Neural cell (in vitro differentiated cells): ENCODE data around the gene PTN. TPM values are rescaled to one million over a fixed set of nuclear protein-coding genes. Genes with fewer than 3 reads are reported as not detected.

Experiments
- H2AFZ ChIP-seq: fragments of 200-600, 300-800 bp; sonication (generic), shearing (Covaris generic); 2 replicates; pipeline ENCODE4 v1.6.0; 2014; ENCODE audit warnings: low read depth, mild to moderate bottlenecking, antibody characterized with exemption, low read length, moderate library complexity
- H3F3A ChIP-seq: fragments of 200-600 bp; shearing (Covaris generic); 2 replicates; pipeline ENCODE4 v1.6.1; 2016; ENCODE audit warnings: mild to moderate bottlenecking, moderate library complexity, mixed read lengths, antibody characterized with exemption, low read length; ENCODE audit not compliant: insufficient read depth, poor library complexity, severe bottlenecking
- H3K27ac ChIP-seq: fragments of 200-600, 300-800 bp; sonication (generic), shearing (Covaris generic); 2 replicates; pipeline ENCODE4 v1.5.1; 2014; ENCODE audit warnings: mild to moderate bottlenecking, low read length, moderate library complexity
- H3K27me3 ChIP-seq: fragments of 300-800, 200-600 bp; sonication (generic), shearing (Covaris generic); 2 replicates; pipeline ENCODE4 v1.6.0; 2014; ENCODE audit warnings: mild to moderate bottlenecking, low read depth, low read length, moderate library complexity; ENCODE audit not compliant: insufficient read depth
- H3K36me3 ChIP-seq: fragments of 300-800, 200-600 bp; sonication (generic), shearing (Covaris generic); 2 replicates; pipeline ENCODE4 v1.5.1; 2014; ENCODE audit warnings: mild to moderate bottlenecking, antibody characterized with exemption, low read length, moderate library complexity; ENCODE audit not compliant: insufficient read depth
- H3K4me2 ChIP-seq: fragments of 300-800, 200-600 bp; sonication (generic), shearing (Covaris generic); 2 replicates; pipeline ENCODE4 v1.6.0; 2014; ENCODE audit warnings: mild to moderate bottlenecking, low read length
- H3K4me3 ChIP-seq: fragments of 300-800, 200-600 bp; sonication (generic), shearing (Covaris generic); 2 replicates; pipeline ENCODE4 v1.5.1; 2014; ENCODE audit warnings: mild to moderate bottlenecking, low read length, moderate library complexity
- H3K79me2 ChIP-seq: fragments of 200-600 bp; shearing (Covaris generic); replicated peaks from 2 replicates; pipeline ENCODE4 v1.6.0; 2014; ENCODE audit warnings: mild to moderate bottlenecking, low read length, moderate library complexity; ENCODE audit not compliant: insufficient read depth
- H3K9ac ChIP-seq: fragments of 300-800, 200-600 bp; sonication (generic), shearing (Covaris generic); 2 replicates; pipeline ENCODE4 v1.6.1; 2016; ENCODE audit warnings: mild to moderate bottlenecking, low read length, mixed read lengths
- H3K9me2 ChIP-seq: fragments of 200-600 bp; shearing (Covaris generic); 2 replicates; pipeline ENCODE4 v1.6.1; 2016; ENCODE audit warnings: mild to moderate bottlenecking, low read length, mixed read lengths; ENCODE audit not compliant: insufficient read depth
- H3K9me3 ChIP-seq: fragments of 200-600, 300-800 bp; sonication (generic), shearing (Covaris generic); 2 replicates; pipeline ENCODE4 v1.6.1; 2016; ENCODE audit warnings: mild to moderate bottlenecking, mixed run types, low read length, moderate library complexity, mixed read lengths
- H4K20me1 ChIP-seq: fragments of 200-600 bp; shearing (Covaris generic); 2 replicates; pipeline ENCODE4 v1.6.1; 2016; ENCODE audit warnings: mild to moderate bottlenecking, mixed run types; ENCODE audit not compliant: insufficient read depth
- EP300 ChIP-seq: fragments of 450-650 bp; conservative IDR thresholded peaks from 2 replicates; pipeline ENCODE4 v1.6.1; 2014; ENCODE audit warnings: antibody characterized with exemption, mild to moderate bottlenecking, moderate library complexity; ENCODE audit not compliant: poor library complexity, severe bottlenecking
- EZH2 ChIP-seq: fragments of 200-600, 300-800 bp; shearing (Covaris generic), sonication (generic); IDR thresholded peaks from 2 replicates; pipeline ENCODE4 v1.6.1; 2014; ENCODE audit warnings: antibody characterized with exemption, low read length, borderline replicate concordance, mild to moderate bottlenecking; ENCODE audit not compliant: insufficient read depth, poor library complexity, severe bottlenecking
- MXI1 ChIP-seq: fragments of 450-650 bp; conservative IDR thresholded peaks from 2 replicates; pipeline ENCODE4 v1.6.1; 2014; ENCODE audit warnings: antibody characterized with exemption, mild to moderate bottlenecking; ENCODE audit not compliant: poor library complexity, severe bottlenecking
- POLR2AphosphoS5 ChIP-seq: IDR thresholded peaks from 2 replicates; pipeline ENCODE4 v1.6.1; 2012
- RAD21 ChIP-seq: fragments of 450-650 bp; conservative IDR thresholded peaks from 2 replicates; pipeline ENCODE4 v1.6.1; 2014; ENCODE audit warnings: antibody characterized with exemption, mild to moderate bottlenecking, moderate library complexity
- SMC3 ChIP-seq: fragments of 450-650 bp; conservative IDR thresholded peaks from 2 replicates; pipeline ENCODE4 v1.6.1; 2014; ENCODE audit warnings: antibody characterized with exemption, mild to moderate bottlenecking, moderate library complexity; ENCODE audit not compliant: poor library complexity
- TAF1 ChIP-seq: IDR thresholded peaks from 2 replicates; pipeline ENCODE4 v1.6.1; 2012; ENCODE audit warnings: low read depth
- polyA plus RNA-seq: library from polyadenylated mRNA; depleted of rRNA; stranded (reverse); fragments of >200 nt; gene quantifications from 2 replicates; pipeline ENCODE4 v1.2.3, GENCODE V29; 2014
- TF ChIP-seq, protein P1 (sequence below): fragments of 450-650 bp; IDR thresholded peaks from 2 replicates; pipeline ENCODE4 v1.5.1; 2014; ENCODE audit warnings: antibody characterized with exemption, mild to moderate bottlenecking, moderate library complexity; ENCODE audit not compliant: poor library complexity, severe bottlenecking
- TF ChIP-seq, protein P2 (sequence below): IDR thresholded peaks from 2 replicates; pipeline ENCODE4 v1.6.1; 2012; ENCODE audit warnings: borderline replicate concordance

The PTN gene
- polyA plus RNA-seq, 1 donor from 2014 or later = 14.1 TPM

DNA sequence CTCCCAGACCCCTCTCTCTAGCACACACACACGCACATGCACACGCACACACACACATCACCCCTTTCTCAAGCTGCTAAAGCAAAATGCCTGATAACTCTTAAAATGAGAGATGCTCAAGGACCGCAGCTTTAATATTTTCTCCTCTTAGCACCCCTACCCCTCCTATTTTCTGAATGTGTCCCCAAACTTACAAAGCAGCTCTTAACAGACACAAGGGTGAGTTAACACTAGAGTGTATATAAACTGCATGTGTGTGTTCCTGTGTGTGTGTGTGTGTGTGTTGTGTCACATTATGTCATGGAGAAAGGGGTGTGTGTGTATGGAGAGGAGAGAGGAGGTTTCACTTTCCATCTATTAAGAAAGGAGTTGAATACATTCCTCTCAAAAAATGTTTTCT, 1.3 kb downstream of the PTN start:
- Histone ChIP-seq H3K79me2 (no peaks in the 10 kb centered on the region), H3K4me3 (peak overlapping the region; percentile 62), H3K4me2 (no peak overlapping the region), H3F3A (no peaks in the 10 kb centered on the region), H3K36me3 (no peaks in the 10 kb centered on the region), H3K27ac (no peak overlapping the region), H3K9me2 (no peaks in the 10 kb centered on the region), H3K9ac (no peak overlapping the region), H3K27me3 (peaks cover 6% of the 10 kb centered on the region), H4K20me1 (no peaks in the 10 kb centered on the region), H2AFZ (no peak overlapping the region), H3K9me3 (no peaks in the 10 kb centered on the region)
- TF ChIP-seq EP300 (no peak), SMC3 (no peak), POLR2AphosphoS5 (no peak), MXI1 (no peak), TAF1 (no peak), RAD21 (no peak)
- TF ChIP-seq, protein P1, sequence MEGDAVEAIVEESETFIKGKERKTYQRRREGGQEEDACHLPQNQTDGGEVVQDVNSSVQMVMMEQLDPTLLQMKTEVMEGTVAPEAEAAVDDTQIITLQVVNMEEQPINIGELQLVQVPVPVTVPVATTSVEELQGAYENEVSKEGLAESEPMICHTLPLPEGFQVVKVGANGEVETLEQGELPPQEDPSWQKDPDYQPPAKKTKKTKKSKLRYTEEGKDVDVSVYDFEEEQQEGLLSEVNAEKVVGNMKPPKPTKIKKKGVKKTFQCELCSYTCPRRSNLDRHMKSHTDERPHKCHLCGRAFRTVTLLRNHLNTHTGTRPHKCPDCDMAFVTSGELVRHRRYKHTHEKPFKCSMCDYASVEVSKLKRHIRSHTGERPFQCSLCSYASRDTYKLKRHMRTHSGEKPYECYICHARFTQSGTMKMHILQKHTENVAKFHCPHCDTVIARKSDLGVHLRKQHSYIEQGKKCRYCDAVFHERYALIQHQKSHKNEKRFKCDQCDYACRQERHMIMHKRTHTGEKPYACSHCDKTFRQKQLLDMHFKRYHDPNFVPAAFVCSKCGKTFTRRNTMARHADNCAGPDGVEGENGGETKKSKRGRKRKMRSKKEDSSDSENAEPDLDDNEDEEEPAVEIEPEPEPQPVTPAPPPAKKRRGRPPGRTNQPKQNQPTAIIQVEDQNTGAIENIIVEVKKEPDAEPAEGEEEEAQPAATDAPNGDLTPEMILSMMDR = no peak

DNA sequence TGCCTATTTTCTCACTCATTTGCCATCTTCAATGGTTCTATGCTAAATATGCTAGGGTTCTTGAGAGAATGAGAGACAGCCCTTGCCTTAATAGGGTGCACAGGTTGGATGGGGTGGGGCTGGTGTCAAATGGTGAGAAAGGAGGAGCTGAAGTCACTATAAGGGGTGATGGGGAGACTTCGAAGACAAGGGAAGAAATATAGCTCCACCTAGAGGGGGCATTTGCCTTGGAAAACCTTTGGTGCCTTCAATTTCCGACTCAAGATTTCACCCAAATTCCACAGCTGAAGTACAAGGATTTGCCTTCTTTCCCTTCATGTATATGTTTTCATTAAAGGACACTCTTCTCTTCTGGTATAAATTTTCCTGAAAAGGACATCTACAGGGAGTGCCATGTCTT, 5.6 kb downstream of the PTN start:
- no peak overlapping the region for H3K4me2 ChIP-seq
- no peak overlapping the region for H2AFZ ChIP-seq
- no peaks in the 10 kb centered on the region for H3K9me2 ChIP-seq
- H3K36me3 ChIP-seq = no peaks in the 10 kb centered on the region
- no peak overlapping the region for H3K27ac ChIP-seq
- no peaks in the 10 kb centered on the region for H3F3A ChIP-seq
- no peak overlapping the region for H3K4me3 ChIP-seq
- TF ChIP-seq SMC3 = no peak
- TF ChIP-seq EP300 = no peak
- no peak for TF ChIP-seq MXI1
- TF ChIP-seq, protein P2, sequence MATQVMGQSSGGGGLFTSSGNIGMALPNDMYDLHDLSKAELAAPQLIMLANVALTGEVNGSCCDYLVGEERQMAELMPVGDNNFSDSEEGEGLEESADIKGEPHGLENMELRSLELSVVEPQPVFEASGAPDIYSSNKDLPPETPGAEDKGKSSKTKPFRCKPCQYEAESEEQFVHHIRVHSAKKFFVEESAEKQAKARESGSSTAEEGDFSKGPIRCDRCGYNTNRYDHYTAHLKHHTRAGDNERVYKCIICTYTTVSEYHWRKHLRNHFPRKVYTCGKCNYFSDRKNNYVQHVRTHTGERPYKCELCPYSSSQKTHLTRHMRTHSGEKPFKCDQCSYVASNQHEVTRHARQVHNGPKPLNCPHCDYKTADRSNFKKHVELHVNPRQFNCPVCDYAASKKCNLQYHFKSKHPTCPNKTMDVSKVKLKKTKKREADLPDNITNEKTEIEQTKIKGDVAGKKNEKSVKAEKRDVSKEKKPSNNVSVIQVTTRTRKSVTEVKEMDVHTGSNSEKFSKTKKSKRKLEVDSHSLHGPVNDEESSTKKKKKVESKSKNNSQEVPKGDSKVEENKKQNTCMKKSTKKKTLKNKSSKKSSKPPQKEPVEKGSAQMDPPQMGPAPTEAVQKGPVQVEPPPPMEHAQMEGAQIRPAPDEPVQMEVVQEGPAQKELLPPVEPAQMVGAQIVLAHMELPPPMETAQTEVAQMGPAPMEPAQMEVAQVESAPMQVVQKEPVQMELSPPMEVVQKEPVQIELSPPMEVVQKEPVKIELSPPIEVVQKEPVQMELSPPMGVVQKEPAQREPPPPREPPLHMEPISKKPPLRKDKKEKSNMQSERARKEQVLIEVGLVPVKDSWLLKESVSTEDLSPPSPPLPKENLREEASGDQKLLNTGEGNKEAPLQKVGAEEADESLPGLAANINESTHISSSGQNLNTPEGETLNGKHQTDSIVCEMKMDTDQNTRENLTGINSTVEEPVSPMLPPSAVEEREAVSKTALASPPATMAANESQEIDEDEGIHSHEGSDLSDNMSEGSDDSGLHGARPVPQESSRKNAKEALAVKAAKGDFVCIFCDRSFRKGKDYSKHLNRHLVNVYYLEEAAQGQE = no peak
- TF ChIP-seq POLR2AphosphoS5 = no peak
- TF ChIP-seq EZH2 = no peak
- no peak for TF ChIP-seq RAD21
- TF ChIP-seq TAF1 = no peak
- TF ChIP-seq, protein P1 = no peak
- H3K9ac ChIP-seq = no peak overlapping the region
- H3K79me2 ChIP-seq = no peaks in the 10 kb centered on the region
- H3K27me3 ChIP-seq = no peaks in the 10 kb centered on the region
- no peaks in the 10 kb centered on the region for H3K9me3 ChIP-seq
- H4K20me1 ChIP-seq = no peaks in the 10 kb centered on the region
